GM21423 (cell line): ENCODE data around the gene CSHL1.

Experiments
- ATAC-seq: cut with Tn5 transposase; IDR thresholded peaks from one replicate; pipeline ENCODE4 v1.9.1; 2021; ENCODE audit warnings: mild to moderate bottlenecking, moderate library complexity; ENCODE audit not compliant: unreplicated experiment

Gene CSHL1

DNA sequence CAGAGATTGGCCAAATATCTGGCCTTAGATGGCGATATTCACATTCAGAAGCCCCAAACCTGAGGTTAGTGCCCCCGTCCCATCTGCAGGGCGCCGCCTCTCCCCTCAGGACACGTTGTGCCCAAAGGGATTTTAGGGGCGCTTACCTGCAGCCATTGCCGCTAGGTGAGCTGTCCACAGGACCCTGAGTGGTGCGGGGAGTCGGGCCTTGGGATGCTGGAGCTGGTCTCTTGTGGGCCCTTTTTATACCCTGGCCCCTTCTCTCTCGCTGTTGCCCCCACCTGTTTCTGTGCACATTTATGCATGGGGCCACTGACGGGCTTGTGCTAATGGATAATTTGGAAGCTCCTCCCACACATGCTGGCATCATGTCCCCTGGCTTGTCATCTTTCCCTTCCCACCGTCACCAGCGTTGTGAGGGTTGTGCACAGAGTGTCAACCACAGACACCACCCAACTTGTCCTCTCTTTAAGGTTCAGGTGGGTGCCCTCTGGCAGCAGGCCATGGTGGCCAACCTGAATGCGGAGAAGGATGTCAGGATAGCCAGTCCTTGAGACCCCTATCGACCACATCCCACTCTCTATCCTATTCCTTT lies at the start of gene CSHL1:
Gene CSHL1, minus strand, starts transcription at position 218 of the 595 bp plus-strand sequence. Its CDS starts 62 bp downstream, at position 156.
- ATAC-seq: no peak

GRCh38 chr17:63960430-63960829 lies 49.4 kb upstream of the CSHL1 start:
- no peak for ATAC-seq

DNA sequence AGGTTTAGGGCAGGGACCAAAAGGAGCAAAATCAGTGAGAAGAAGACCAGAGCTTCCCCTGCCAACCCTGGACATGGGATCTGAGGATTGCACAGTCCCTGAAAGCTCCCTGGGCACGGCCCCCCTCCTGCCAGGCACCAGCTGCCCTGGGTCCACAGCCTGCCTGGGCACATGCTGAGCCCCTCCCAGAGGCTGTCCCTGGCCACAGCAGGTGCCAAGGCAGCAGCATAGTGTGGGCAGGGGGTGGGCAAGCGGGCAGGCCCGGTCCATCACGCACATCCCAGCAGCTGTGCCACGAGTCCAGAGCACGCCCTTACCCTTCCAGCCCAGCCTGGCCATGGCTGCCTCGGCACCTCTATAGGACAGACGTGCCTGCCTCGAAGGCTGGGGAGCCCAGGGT lies 48.9 kb upstream of the CSHL1 start:
- no peak for ATAC-seq

- no peak for ATAC-seq
Observed at GRCh38 chr17:63956296-63956920, 45.4 kb upstream of the CSHL1 start.

DNA sequence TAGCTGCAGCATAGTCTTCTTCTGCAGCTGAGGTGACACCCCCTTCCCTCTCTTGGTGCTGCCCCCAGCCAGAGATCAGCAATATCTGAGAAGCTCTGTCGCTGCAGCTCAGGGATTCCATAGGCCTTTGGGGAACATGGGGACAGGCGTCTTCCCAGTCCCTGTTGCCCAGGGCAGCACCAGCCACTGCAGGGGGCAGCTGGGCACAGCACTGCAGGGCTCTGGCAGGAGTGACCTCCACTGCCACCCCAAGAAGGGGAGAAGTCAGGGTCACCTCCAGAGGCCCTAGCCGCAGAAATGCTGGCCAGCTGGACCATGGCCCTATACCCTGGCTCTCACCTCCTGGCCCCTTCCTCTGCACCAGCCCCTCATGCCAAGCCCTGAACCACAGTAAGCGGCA lies 44.7 kb upstream of the CSHL1 start:
- no peak for ATAC-seq

- no peak for ATAC-seq
Observed at GRCh38 chr17:63955232-63955631, 44.2 kb upstream of the CSHL1 start.

- ATAC-seq: peak; percentile 64
Observed at GRCh38 chr17:63954402-63955063, 43.5 kb upstream of the CSHL1 start.

GRCh38 chr17:63950940-63951907 lies 40.2 kb upstream of the CSHL1 start:
- no peak for ATAC-seq

DNA sequence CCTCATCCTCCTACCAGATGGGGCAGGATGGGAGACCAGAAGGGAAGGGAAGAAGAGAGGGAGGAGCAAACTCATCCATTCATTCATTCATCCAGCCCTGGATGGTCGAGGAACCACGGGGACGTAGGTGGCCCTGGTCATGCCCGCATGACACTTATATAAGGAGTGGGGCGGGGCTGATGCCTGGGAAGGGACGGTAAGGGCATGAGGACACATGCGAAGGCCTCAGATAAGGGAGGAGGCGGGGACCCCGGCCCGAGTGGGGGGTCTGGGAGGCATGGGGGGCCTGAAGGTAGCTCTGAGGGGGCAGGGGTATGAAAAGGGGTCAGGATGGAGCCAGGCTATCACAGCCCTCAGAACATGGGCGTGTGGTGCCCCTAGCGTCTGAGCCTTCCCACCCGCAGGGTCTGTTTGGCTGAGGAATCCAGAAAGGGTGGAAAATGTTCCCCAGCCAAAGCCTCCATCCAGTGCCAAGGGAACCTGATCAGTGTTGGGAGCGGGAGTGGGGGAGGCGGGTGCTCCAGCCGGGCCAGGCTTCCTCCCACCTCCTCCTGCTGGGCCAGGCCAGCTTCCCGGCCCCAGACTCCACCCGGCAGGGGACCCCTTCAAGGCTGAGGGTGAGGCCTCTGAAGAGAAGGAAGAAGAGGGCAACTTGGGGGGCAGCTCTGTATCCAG lies 38.7 kb upstream of the CSHL1 start:
- ATAC-seq: no peak

GRCh38 chr17:63948521-63948920 lies 37.5 kb upstream of the CSHL1 start:
- no peak for ATAC-seq

GRCh38 chr17:63947711-63948330 lies 36.8 kb upstream of the CSHL1 start:
- ATAC-seq: no peak

DNA sequence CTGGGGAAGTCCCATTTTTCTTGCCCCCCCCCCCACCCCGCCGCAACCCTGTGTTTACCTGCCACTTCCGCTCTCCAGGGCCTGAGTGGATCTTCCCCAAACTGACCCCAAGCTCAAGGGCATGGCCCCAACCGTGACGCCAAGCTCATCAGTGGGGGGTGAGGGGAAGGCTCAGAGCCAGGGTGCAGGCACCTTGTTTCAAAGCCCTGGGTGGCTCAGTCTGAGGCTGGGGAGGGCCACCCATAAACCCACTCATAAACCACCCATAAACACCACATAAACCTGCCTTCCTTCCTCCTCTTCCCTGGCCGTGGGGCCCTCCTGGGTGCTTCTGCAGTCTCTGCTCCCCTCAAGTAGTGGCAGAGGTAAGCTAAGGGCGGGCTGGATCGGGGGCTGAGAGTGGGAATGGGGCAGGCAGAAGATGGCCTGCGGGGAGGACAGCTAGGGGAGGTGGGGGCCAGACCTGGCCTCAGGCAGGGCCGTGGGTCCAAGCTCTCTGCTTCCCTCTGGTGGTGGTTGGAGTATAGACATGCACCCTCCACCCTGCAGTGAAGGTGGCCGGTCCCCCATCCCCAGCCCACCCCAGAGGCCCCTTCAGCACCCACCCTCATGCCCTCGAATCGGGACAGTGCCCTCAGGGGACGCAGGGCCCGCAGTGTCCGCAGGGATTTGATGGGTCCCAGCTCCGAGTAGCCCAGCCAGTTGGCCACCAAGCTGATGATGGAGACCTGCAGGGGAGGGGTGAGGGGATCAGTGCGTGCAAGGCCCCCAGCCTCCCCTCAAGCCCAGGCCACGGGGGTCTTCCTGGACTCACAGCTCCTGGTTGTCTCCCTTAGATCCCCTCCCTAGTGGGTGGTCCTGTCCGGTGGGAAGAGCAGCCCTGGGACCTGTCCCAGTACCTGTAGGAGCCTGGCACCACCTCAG lies 35.6 kb upstream of the CSHL1 start:
- peak; percentile 43 for ATAC-seq

- ATAC-seq: peak; percentile 42
Observed at GRCh38 chr17:63945784-63946439, 34.9 kb upstream of the CSHL1 start.

DNA sequence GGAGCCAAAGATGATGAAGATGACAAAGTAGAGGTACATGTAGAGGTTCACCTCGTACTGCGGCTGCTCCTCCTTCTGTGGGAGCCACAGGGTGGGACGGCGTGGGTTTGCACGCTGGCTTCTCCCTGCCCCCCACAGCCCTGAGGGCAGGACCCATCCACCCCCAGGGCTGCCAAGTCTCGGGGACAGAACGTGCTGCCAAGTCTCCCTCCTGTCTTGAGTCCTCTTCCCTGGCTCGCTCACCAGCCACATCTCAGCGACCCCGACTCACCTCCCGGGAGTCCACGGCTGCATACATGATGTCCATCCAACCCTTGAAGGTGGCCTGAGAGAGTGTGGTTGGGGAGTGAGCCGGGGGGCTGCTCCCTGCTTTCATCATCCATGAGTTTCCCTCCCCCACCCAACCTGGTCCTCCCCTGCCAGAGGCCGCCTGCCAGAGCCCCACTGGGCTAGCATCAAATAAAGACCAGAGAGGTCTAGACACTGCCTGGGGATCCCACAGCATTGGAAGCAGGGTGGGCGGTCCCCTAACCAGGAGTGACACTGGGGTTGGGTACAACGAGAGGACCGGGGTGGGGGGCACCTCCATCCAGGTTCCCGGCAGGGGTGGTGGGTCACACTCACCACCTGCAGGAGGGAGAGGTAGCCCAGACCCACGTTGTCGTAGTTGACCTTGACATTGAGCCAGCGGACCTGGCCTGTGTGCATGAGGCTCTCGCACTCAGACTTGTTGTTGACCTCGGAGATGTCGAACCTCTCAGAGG lies 33.9 kb upstream of the CSHL1 start:
- ATAC-seq: no peak

- ATAC-seq: no peak
Observed at GRCh38 chr17:63943745-63944144, 32.7 kb upstream of the CSHL1 start.

- no peak for ATAC-seq
Observed at GRCh38 chr17:63942309-63942985, 31.4 kb upstream of the CSHL1 start.

DNA sequence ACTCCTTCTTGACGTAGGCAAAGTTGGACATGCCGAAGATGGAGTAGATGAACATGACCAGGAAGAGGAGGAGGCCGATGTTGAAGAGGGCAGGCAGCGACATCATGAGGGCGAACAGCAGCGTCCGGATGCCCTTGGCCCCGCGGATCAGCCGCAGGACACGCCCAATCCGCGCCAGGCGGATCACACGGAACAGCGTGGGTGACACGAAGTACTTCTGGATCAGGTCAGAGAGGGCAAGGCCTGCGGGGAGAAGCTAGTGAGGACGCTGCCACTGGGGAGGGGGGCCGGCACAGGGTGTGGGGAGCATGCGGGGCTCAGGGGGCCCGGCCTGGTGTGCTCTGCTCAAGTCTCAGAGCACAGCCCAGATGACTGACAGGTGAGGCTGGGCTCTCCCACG lies 30.7 kb upstream of the CSHL1 start:
- ATAC-seq: no peak
